CD14-positive monocyte (primary cell): Measurements from ENCODE around the gene NPIPA3. TPM values are rescaled to one million over a fixed set of nuclear protein-coding genes. Genes with fewer than 3 reads are reported as not detected.
"Not testable (repeated sequence)": the region's sequence is repeated elsewhere in the genome, so short reads cannot be mapped to it uniquely, and the experiment has no call there.

Experiments
- DNase-seq, 3 donors: peaks; one replicate each; pipeline ENCODE4 v3.0.0-alpha.2; 2011 to 2022
- H2AFZ ChIP-seq: 2 replicates; pipeline ENCODE4 v1.6.0; 2012; ENCODE audit warnings: mild to moderate bottlenecking, low read depth, low read length, inconsistent platforms; ENCODE audit not compliant: insufficient read depth, poor library complexity, severe bottlenecking
- H3K27ac ChIP-seq, 2 donors: 1 replicate in 1 of 2; 2 replicates in 1 of 2; pipeline ENCODE4 v1.5.1; 2012 to 2013; ENCODE audit warnings: low read length in 2 of 2, control low read depth in 1 of 2, inconsistent platforms in 1 of 2, low read depth in 1 of 2, mild to moderate bottlenecking in 1 of 2
- H3K27me3 ChIP-seq, 2 donors: one replicate each; pipeline versions ENCODE4 v1.6.0 to v1.6.1; 2011 to 2013; ENCODE audit warnings: low read length in 2 of 2; ENCODE audit not compliant: control insufficient read depth in 2 of 2, insufficient read depth in 2 of 2
- H3K36me3 ChIP-seq, 2 donors: replicated peaks in 1 of 2; 1 replicate in 1 of 2; 2 replicates in 1 of 2; pipeline versions ENCODE4 v1.5.1 to v1.6.1; 2012 to 2013; ENCODE audit warnings: low read length in 2 of 2, control low read depth in 1 of 2, inconsistent platforms in 1 of 2, mild to moderate bottlenecking in 1 of 2; ENCODE audit not compliant: insufficient read depth in 2 of 2, control insufficient read depth in 1 of 2
- H3K4me1 ChIP-seq, 2 donors: 1 replicate in 1 of 2; 2 replicates in 1 of 2; pipeline versions ENCODE4 v1.5.1 to v1.6.1; 2012 to 2013; ENCODE audit warnings: low read length in 2 of 2, control low read depth in 1 of 2, inconsistent platforms in 1 of 2, mild to moderate bottlenecking in 1 of 2, moderate library complexity in 1 of 2; ENCODE audit not compliant: insufficient read depth in 2 of 2, control insufficient read depth in 1 of 2
- H3K4me2 ChIP-seq: replicated peaks from 2 replicates; pipeline ENCODE3; 2012; ENCODE audit warnings: low read length, moderate library complexity, mild to moderate bottlenecking; ENCODE audit not compliant: poor library complexity, severe bottlenecking; ENCODE audit errors: extremely low read depth
- H3K4me3 ChIP-seq, 3 experiments: fragments of 200-600 bp in 1 of 3; sonication (generic) in 1 of 3; replicated peaks in 1 of 3; 1 replicate in 2 of 3; 2 replicates in 1 of 3; pipeline ENCODE4 v1.5.1; 2011 to 2013; ENCODE audit warnings: low read length in 3 of 3, mild to moderate bottlenecking in 3 of 3, control low read depth in 2 of 3, low read depth in 2 of 3, inconsistent platforms in 1 of 3, moderate library complexity in 1 of 3
- H3K79me2 ChIP-seq: 2 replicates; pipeline ENCODE4 v1.6.0; 2012; ENCODE audit warnings: mild to moderate bottlenecking, control low read depth, inconsistent platforms, low read length, moderate library complexity; ENCODE audit not compliant: insufficient read depth
- H3K9ac ChIP-seq: 2 replicates; pipeline ENCODE4 v1.6.0; 2017; ENCODE audit warnings: low read length, mild to moderate bottlenecking; ENCODE audit not compliant: insufficient read depth, poor library complexity, severe bottlenecking
- H3K9me3 ChIP-seq, 2 donors: replicated peaks in 1 of 2; 1 replicate in 1 of 2; 2 replicates in 1 of 2; pipeline versions ENCODE4 v1.5.1 to v1.6.1; 2012 to 2013; ENCODE audit warnings: low read length in 2 of 2, control low read depth in 1 of 2; ENCODE audit not compliant: control insufficient read depth in 1 of 2, insufficient read depth in 1 of 2
- H4K20me1 ChIP-seq: 2 replicates; pipeline ENCODE4 v1.6.0; 2012; ENCODE audit warnings: mild to moderate bottlenecking, low read length, control low read depth, moderate library complexity; ENCODE audit not compliant: insufficient read depth
- H3K27ac Mint-ChIP-seq, 7 donors: one replicate each; pipeline ENCODE4 v1.8.0; 2020; ENCODE audit warnings: mild to moderate bottlenecking in 7 of 7, mixed read lengths in 7 of 7, moderate library complexity in 6 of 7, inconsistent platforms in 2 of 7
- H3K27me3 Mint-ChIP-seq, 3 donors: one replicate each; pipeline ENCODE4 v1.8.0; 2021 to 2022; ENCODE audit warnings: low read depth in 3 of 3, mild to moderate bottlenecking in 3 of 3, mixed read lengths in 3 of 3, moderate library complexity in 3 of 3, inconsistent platforms in 1 of 3
- H3K36me3 Mint-ChIP-seq, 2 donors: one replicate each; pipeline ENCODE4 v1.8.0; 2020; ENCODE audit warnings: mixed read lengths in 2 of 2, inconsistent platforms in 1 of 2, mild to moderate bottlenecking in 1 of 2
- H3K4me1 Mint-ChIP-seq: one replicate; pipeline ENCODE4 v1.8.0; 2020; ENCODE audit warnings: mild to moderate bottlenecking, mixed read lengths
- H3K4me3 Mint-ChIP-seq, 2 donors: one replicate each; pipeline ENCODE4 v1.8.0; 2020; ENCODE audit warnings: mild to moderate bottlenecking in 2 of 2, mixed read lengths in 2 of 2, moderate library complexity in 1 of 2
- H3K9me3 Mint-ChIP-seq, 7 donors: one replicate each; pipeline ENCODE4 v1.8.0; 2020 to 2022; ENCODE audit warnings: mixed read lengths in 7 of 7, mild to moderate bottlenecking in 6 of 7, moderate library complexity in 6 of 7, inconsistent platforms in 2 of 7
- WGBS: methylation state at CpG from one replicate; pipeline ENCODE4 v1.1.5; 2013; ENCODE audit warnings: missing lambda C conversion rate; ENCODE audit not compliant: insufficient coverage; 5-methylcytosine and 5-hydroxymethylcytosine counted together
- intact Hi-C, 2 donors: fragments of 100-400 bp; cut with micrococcal nuclease; formaldehyde crosslinking; loops; one replicate each; pipeline versions ENCODE4 v1.15.0 to v1.15.1; 2023
- polyA plus RNA-seq, 3 donors: library from polyadenylated mRNA; depleted of rRNA in 1 of 3; unstranded in 2 of 3; stranded (reverse) in 1 of 3; fragments of 300-500 nt in 2 of 3; fragments of >200 nt in 1 of 3; fragmentation: Illumina TruSeq in 2 of 3; gene quantifications; 1 replicate in 2 of 3; 2 replicates in 1 of 3; pipeline ENCODE4 v1.2.3, GENCODE V29; 2012 to 2021
- TF ChIP-seq, protein P1 (sequence below): fragments of 200-600 bp; IDR thresholded peaks from one replicate; pipeline ENCODE4 v1.8.0; 2022; ENCODE audit warnings: antibody characterized with exemption, mild to moderate bottlenecking

The NPIPA3 gene
- polyA plus RNA-seq, 3 donors: 1.4 TPM; not detected in 2

GRCh38 chr16:14681115-14681514, 22.1 kb upstream of the NPIPA3 start:
- no peak overlapping the region for H3K4me2 ChIP-seq
- H3K27ac ChIP-seq: no peak overlapping the region
- no peaks in the 10 kb centered on the region for H3K36me3 ChIP-seq
- H3K27me3 ChIP-seq: no peaks in the 10 kb centered on the region
- intact Hi-C loops: no loop called here
- H4K20me1 ChIP-seq: no peaks in the 10 kb centered on the region
- DNase-seq: no peak
- H3K4me3 Mint-ChIP-seq: no peak overlapping the region
- H3K9me3 ChIP-seq: no peaks in the 10 kb centered on the region
- no peak overlapping the region for H2AFZ ChIP-seq
- H3K4me1 ChIP-seq: no peaks in the 10 kb centered on the region
- H3K27ac Mint-ChIP-seq: no peak overlapping the region
- TF ChIP-seq, protein P1, sequence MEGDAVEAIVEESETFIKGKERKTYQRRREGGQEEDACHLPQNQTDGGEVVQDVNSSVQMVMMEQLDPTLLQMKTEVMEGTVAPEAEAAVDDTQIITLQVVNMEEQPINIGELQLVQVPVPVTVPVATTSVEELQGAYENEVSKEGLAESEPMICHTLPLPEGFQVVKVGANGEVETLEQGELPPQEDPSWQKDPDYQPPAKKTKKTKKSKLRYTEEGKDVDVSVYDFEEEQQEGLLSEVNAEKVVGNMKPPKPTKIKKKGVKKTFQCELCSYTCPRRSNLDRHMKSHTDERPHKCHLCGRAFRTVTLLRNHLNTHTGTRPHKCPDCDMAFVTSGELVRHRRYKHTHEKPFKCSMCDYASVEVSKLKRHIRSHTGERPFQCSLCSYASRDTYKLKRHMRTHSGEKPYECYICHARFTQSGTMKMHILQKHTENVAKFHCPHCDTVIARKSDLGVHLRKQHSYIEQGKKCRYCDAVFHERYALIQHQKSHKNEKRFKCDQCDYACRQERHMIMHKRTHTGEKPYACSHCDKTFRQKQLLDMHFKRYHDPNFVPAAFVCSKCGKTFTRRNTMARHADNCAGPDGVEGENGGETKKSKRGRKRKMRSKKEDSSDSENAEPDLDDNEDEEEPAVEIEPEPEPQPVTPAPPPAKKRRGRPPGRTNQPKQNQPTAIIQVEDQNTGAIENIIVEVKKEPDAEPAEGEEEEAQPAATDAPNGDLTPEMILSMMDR: no peak
- H3K9me3 Mint-ChIP-seq: peaks cover 0 to 5% (median 0%) of the 10 kb centered on the region in 7 donors
- no peaks in the 10 kb centered on the region for H3K4me1 Mint-ChIP-seq
- H3K9ac ChIP-seq: no peak overlapping the region
- peaks cover 6 to 14% (median 7%) of the 10 kb centered on the region in 3 donors for H3K27me3 Mint-ChIP-seq
- H3K4me3 ChIP-seq: no peak overlapping the region
- no peaks in the 10 kb centered on the region for H3K36me3 Mint-ChIP-seq
- H3K79me2 ChIP-seq: no peaks in the 10 kb centered on the region
- 93% methylated on average over 2 of the region's 4 CpGs for WGBS

DNA sequence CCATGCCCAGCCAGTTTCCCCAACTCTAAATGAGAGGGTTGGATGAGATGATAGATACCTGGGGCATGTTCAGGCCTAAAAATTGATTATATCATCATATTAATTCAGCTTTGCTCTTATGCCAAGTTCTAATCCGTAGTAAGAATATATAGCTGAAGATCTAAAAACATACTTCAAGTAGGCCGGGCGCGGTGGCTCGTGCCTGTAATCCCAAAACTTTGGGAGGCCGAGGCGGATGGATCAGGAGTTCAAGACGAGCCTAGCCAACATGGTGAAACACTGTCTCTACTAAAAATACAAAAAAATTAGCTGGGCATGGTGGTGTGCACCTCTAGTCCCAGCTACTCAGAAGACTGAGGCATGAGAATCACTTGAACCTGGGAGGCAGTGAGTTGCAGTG, 21.1 kb upstream of the NPIPA3 start:
- Mint-ChIP-seq H3K9me3 (peaks cover 0 to 2% (median 0%) of the 10 kb centered on the region in 7 donors), H3K27me3 (peaks cover 8 to 14% (median 8%) of the 10 kb centered on the region in 3 donors), H3K4me1 (no peaks in the 10 kb centered on the region), H3K4me3 (no peak overlapping the region), H3K27ac (no peak overlapping the region), H3K36me3 (no peaks in the 10 kb centered on the region)
- Histone ChIP-seq H3K27me3 (no peaks in the 10 kb centered on the region), H3K9ac (no peak overlapping the region), H3K4me3 (no peak overlapping the region), H3K9me3 (no peaks in the 10 kb centered on the region), H3K4me1 (no peaks in the 10 kb centered on the region), H2AFZ (no peak overlapping the region), H3K4me2 (no peak overlapping the region), H3K79me2 (no peaks in the 10 kb centered on the region), H4K20me1 (no peaks in the 10 kb centered on the region), H3K36me3 (no peaks in the 10 kb centered on the region), H3K27ac (no peak overlapping the region)
- no peak for DNase-seq
- TF ChIP-seq, protein P1: no peak
- intact Hi-C loops: no loop called here
- WGBS: no CpG with 5 or more reads among the region's 8 CpGs

DNA sequence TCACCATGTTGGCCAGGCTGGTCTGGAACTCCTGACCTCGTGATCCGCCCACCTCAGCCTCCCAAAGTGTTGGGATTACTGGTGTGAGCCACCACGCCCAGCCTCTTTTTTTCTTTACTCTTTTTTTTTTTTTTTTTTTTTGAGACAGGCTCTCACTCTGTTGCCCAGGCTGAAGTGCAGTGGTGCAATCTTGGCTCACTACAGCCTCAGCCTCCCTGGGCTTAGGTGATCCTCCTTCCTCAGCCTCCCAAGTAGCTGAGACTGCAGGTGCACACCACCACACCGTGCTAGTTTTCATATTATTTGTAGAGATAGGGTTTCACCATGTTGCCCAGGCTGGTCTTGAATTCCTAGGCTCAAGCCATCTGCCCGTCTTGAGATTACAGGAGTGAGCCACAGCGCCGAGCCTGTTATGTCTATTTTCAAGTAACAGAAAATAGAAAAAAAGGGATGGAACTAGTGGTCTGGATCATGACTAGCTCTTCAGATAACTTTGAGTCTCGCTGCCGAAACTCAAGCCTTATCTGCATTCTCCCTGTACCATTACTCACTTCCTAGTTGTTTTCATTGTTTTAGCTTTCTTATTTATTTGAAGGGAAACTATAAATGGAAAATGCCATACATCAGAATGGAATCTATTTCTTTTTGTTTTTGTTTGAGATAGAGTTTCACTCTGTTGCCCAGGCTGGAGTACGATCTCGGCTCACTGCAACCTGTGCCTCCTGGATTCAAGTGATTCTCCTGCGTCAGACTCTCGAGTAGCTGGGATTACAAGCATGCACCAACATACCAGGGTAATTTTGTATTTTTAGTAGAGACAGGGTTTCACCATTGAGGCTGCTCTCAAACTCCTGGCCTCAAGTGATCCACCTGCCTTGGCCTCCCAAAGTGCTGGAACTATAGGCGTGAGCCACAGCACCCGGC, 17.1 kb upstream of the NPIPA3 start:
- H3K27me3 ChIP-seq, H3K9me3 Mint-ChIP-seq, H3K4me1 ChIP-seq, H3K36me3 ChIP-seq, H2AFZ ChIP-seq, H3K27ac Mint-ChIP-seq, intact Hi-C loops, H3K4me2 ChIP-seq, DNase-seq, H3K27ac ChIP-seq, H4K20me1 ChIP-seq, H3K4me1 Mint-ChIP-seq, H3K4me3 Mint-ChIP-seq, H3K4me3 ChIP-seq, H3K36me3 Mint-ChIP-seq, H3K9me3 ChIP-seq, H3K79me2 ChIP-seq, H3K9ac ChIP-seq: not testable (repeated sequence)
- H3K27me3 Mint-ChIP-seq: peaks cover 8 to 12% (median 8%) of the 10 kb centered on the region in 3 donors
- 85% methylated on average over 9 of the region's 15 CpGs for WGBS
